Endothelial cell (in vitro differentiated cells): ENCODE data around the gene ARHGAP8. TPM values are rescaled to one million over a fixed set of nuclear protein-coding genes. Genes with fewer than 3 reads are reported as not detected.
A peak's percentile ranks its signal among the peaks of the same experiment; 100 is the strongest.

Source experiments
- DNase-seq: peaks from one replicate; pipeline ENCODE4 v3.0.0; 2021; ENCODE audit warnings: low spot score
- H3K27ac Mint-ChIP-seq: one replicate; pipeline ENCODE4 v1.8.0; 2021; ENCODE audit warnings: mixed read lengths, inconsistent platforms; ENCODE audit not compliant: unreplicated experiment
- H3K27me3 Mint-ChIP-seq: one replicate; pipeline ENCODE4 v1.8.0; 2021; ENCODE audit warnings: mild to moderate bottlenecking, moderate library complexity, mixed read lengths, inconsistent platforms; ENCODE audit not compliant: unreplicated experiment
- H3K36me3 Mint-ChIP-seq: one replicate; pipeline ENCODE4 v1.8.0; 2021; ENCODE audit warnings: mild to moderate bottlenecking, low read depth, mixed read lengths, inconsistent platforms; ENCODE audit not compliant: unreplicated experiment
- H3K4me1 Mint-ChIP-seq: one replicate; pipeline ENCODE4 v1.8.0; 2021; ENCODE audit warnings: mild to moderate bottlenecking, mixed read lengths, inconsistent platforms; ENCODE audit not compliant: unreplicated experiment
- H3K4me3 Mint-ChIP-seq: one replicate; pipeline ENCODE4 v1.8.0; 2021; ENCODE audit warnings: mild to moderate bottlenecking, mixed read lengths, inconsistent platforms; ENCODE audit not compliant: unreplicated experiment
- H3K9me3 Mint-ChIP-seq: one replicate; pipeline ENCODE4 v1.8.0; 2021; ENCODE audit warnings: mixed read lengths, inconsistent platforms; ENCODE audit not compliant: unreplicated experiment
- CTCF ChIP-seq: fragments of 200-600 bp; sonication (generic); IDR thresholded peaks from one replicate; pipeline ENCODE4 v1.5.0; 2021; ENCODE audit warnings: antibody characterized with exemption; ENCODE audit not compliant: unreplicated experiment
- total RNA-seq: library from RNA; stranded (reverse); fragmentation: NEBNext Ultra II Directional; extraction: Animal tissue kit (Norgen Biotek cat#: 25700); gene quantifications from one replicate; pipeline ENCODE4 v1.2.1, GENCODE V29; 2021; ENCODE audit not compliant: unreplicated experiment

ARHGAP8 gene
- total RNA-seq, 1 donor from 2014 or later, result 0.80 TPM

GRCh38 chr22:44748524-44748923 lies 3.9 kb upstream of the ARHGAP8 start:
- no peaks in the 10 kb centered on the region for H3K9me3 Mint-ChIP-seq
- no peak for DNase-seq
- no peak overlapping the region for H3K4me3 Mint-ChIP-seq
- H3K36me3 Mint-ChIP-seq, result no peaks in the 10 kb centered on the region
- TF ChIP-seq CTCF, result no peak
- no peaks in the 10 kb centered on the region for H3K4me1 Mint-ChIP-seq
- peaks cover 22% of the 10 kb centered on the region for H3K27me3 Mint-ChIP-seq
- no peak overlapping the region for H3K27ac Mint-ChIP-seq

GRCh38 chr22:44750481-44750880 lies 1.9 kb upstream of the ARHGAP8 start:
- no peaks in the 10 kb centered on the region for H3K36me3 Mint-ChIP-seq
- H3K27ac Mint-ChIP-seq, result no peak overlapping the region
- no peaks in the 10 kb centered on the region for H3K9me3 Mint-ChIP-seq
- H3K4me1 Mint-ChIP-seq, result no peaks in the 10 kb centered on the region
- no peak overlapping the region for H3K4me3 Mint-ChIP-seq
- peaks cover 16% of the 10 kb centered on the region for H3K27me3 Mint-ChIP-seq
- no peak for DNase-seq
- TF ChIP-seq CTCF, result no peak

GRCh38 chr22:44753189-44754042 lies 1.0 kb downstream of the ARHGAP8 start:
- H3K4me3 Mint-ChIP-seq, result peak overlapping the region; percentile 65

GRCh38 chr22:44754998-44755397 lies 2.6 kb downstream of the ARHGAP8 start:
- no peak for TF ChIP-seq CTCF
- no peak for DNase-seq
- no peak overlapping the region for H3K27ac Mint-ChIP-seq
- H3K4me3 Mint-ChIP-seq, result no peak overlapping the region
- no peaks in the 10 kb centered on the region for H3K9me3 Mint-ChIP-seq
- peaks cover 14% of the 10 kb centered on the region for H3K27me3 Mint-ChIP-seq
- peaks cover 8% of the 10 kb centered on the region for H3K4me1 Mint-ChIP-seq
- peaks cover 4% of the 10 kb centered on the region for H3K36me3 Mint-ChIP-seq

More at GRCh38 chr22:44753189-44754042, 1.0 kb downstream of the ARHGAP8 start:
- H3K36me3 Mint-ChIP-seq, result no peaks in the 10 kb centered on the region
- H3K4me1 Mint-ChIP-seq, result peaks cover 4% of the 10 kb centered on the region
- H3K27ac Mint-ChIP-seq, result no peak overlapping the region
- no peak for TF ChIP-seq CTCF
- H3K9me3 Mint-ChIP-seq, result no peaks in the 10 kb centered on the region
- no peak for DNase-seq
- H3K27me3 Mint-ChIP-seq, result peaks cover 14% of the 10 kb centered on the region

GRCh38 chr22:44755417-44755816 lies 3.0 kb downstream of the ARHGAP8 start:
- H3K9me3 Mint-ChIP-seq, result no peaks in the 10 kb centered on the region
- peaks cover 4% of the 10 kb centered on the region for H3K36me3 Mint-ChIP-seq
- peaks cover 8% of the 10 kb centered on the region for H3K4me1 Mint-ChIP-seq
- TF ChIP-seq CTCF, result no peak
- DNase-seq, result no peak
- H3K27me3 Mint-ChIP-seq, result peaks cover 15% of the 10 kb centered on the region
- H3K27ac Mint-ChIP-seq, result no peak overlapping the region
- no peak overlapping the region for H3K4me3 Mint-ChIP-seq
